ENCODE measurements around the gene OR4L1.

OR4L1 gene

GRCh38 chr14:20035449-20035848 is 24.4 kb upstream of the OR4L1 start:
- Histone ChIP-seq H3F3A (ENCODE audit: insufficient read depth, low read length) (no peaks in the 10 kb centered on the region), H3K4me1 (ENCODE audit: insufficient read depth, low read length, severe bottlenecking) (no peaks in the 10 kb centered on the region), H3K27me3 (ENCODE audit: insufficient read depth, low read length) (no peaks in the 10 kb centered on the region), H3K4me3 (ENCODE audit: low read depth, low read length, poor library complexity, severe bottlenecking) (no peak overlapping the region), H3K9me2 (ENCODE audit: low read depth, low read length) (no peaks in the 10 kb centered on the region), H4K20me1 (ENCODE audit: insufficient read depth, low read length) (no peaks in the 10 kb centered on the region), H3K79me2 (ENCODE audit: insufficient read depth, low read length) (no peaks in the 10 kb centered on the region), H3K4me2 (ENCODE audit: low read length) (no peak overlapping the region), H2AFZ (ENCODE audit: low read length) (no peak overlapping the region), H3K9ac (ENCODE audit: low read length) (no peak overlapping the region), H3K9me3 (ENCODE audit: low read length) (no peaks in the 10 kb centered on the region), H3K27ac (ENCODE audit: low read depth, low read length, poor library complexity, severe bottlenecking) (no peak overlapping the region), H3K36me3 (ENCODE audit: insufficient read depth, low read length) (no peaks in the 10 kb centered on the region)
- TF ChIP-seq, protein P1, sequence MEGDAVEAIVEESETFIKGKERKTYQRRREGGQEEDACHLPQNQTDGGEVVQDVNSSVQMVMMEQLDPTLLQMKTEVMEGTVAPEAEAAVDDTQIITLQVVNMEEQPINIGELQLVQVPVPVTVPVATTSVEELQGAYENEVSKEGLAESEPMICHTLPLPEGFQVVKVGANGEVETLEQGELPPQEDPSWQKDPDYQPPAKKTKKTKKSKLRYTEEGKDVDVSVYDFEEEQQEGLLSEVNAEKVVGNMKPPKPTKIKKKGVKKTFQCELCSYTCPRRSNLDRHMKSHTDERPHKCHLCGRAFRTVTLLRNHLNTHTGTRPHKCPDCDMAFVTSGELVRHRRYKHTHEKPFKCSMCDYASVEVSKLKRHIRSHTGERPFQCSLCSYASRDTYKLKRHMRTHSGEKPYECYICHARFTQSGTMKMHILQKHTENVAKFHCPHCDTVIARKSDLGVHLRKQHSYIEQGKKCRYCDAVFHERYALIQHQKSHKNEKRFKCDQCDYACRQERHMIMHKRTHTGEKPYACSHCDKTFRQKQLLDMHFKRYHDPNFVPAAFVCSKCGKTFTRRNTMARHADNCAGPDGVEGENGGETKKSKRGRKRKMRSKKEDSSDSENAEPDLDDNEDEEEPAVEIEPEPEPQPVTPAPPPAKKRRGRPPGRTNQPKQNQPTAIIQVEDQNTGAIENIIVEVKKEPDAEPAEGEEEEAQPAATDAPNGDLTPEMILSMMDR (IDR thresholded peaks at IDR 0.05; ENCODE audit: low read length) = no peak
- no peak for TF ChIP-seq EZH2 (IDR thresholded peaks at IDR 0.05; ENCODE audit: borderline replicate concordance, low read length)

DNA sequence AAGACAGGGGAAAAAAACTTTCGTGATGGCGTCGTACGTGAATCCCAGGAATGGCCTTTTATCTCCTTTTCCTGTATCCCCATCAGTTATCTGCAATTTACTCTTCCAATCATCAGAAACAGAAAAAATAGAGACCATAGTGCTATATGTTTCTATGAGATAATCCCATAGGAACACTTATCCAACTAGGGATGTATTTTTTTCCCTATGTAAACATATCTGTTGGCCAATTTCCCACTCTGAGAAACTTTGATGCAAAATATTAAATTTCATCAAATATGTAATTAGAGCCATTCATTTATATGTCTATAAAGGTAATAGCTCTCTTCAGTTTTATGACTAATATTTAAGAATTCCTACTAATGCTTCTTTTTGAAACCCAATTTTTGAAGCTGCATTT is 23.9 kb upstream of the OR4L1 start, which contains the start of gene OR4K13:
Gene OR4K13 (minus strand): TSS at position 101 of the 400 bp plus-strand sequence. CDS start 1,280 bp downstream, outside the sequence.
- Histone ChIP-seq H3F3A (ENCODE audit: insufficient read depth, low read length) (no peaks in the 10 kb centered on the region), H3K9me3 (ENCODE audit: low read length) (no peaks in the 10 kb centered on the region), H3K27ac (ENCODE audit: low read depth, low read length, poor library complexity, severe bottlenecking) (no peak within 1 kb of the TSS), H3K4me2 (ENCODE audit: low read length) (no peak within 1 kb of the TSS), H3K4me3 (ENCODE audit: low read depth, low read length, poor library complexity, severe bottlenecking) (no peak within 1 kb of the TSS), H2AFZ (ENCODE audit: low read length) (no peak within 1 kb of the TSS), H3K79me2 (ENCODE audit: insufficient read depth, low read length) (no peaks in the 10 kb centered on the region), H3K4me1 (ENCODE audit: insufficient read depth, low read length, severe bottlenecking) (no peaks in the 10 kb centered on the region), H3K9me2 (ENCODE audit: low read depth, low read length) (no peaks in the 10 kb centered on the region), H3K9ac (ENCODE audit: low read length) (no peak within 1 kb of the TSS), H3K36me3 (ENCODE audit: insufficient read depth, low read length) (no peaks in the 10 kb centered on the region), H3K27me3 (ENCODE audit: insufficient read depth, low read length) (no peaks in the 10 kb centered on the region), H4K20me1 (ENCODE audit: insufficient read depth, low read length) (no peaks in the 10 kb centered on the region)
- TF ChIP-seq, protein P1 (IDR thresholded peaks at IDR 0.05; ENCODE audit: low read length) = no peak
- no peak for TF ChIP-seq EZH2 (IDR thresholded peaks at IDR 0.05; ENCODE audit: borderline replicate concordance, low read length)

DNA sequence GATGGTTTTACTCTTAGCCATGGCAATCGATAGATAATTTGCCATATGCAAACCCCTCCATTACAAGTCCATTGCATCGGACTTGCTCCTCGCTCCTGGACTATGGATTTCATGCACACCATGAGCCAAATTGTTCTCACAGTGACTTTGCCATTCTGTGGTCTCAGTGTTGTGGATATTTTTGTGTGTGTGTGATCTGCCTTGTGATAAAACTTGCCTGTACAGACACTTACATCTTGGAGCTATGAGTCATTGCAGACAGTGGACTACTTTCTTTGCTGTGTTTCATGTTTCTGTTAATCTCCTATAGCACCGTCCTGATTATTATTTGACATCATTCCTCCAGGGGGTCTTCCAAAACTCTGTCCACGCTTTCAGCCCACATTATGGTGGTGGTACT is 15.6 kb upstream of the OR4L1 start:
- no peaks in the 10 kb centered on the region for H4K20me1 ChIP-seq (ENCODE audit: insufficient read depth, low read length)
- no peak overlapping the region for H3K4me3 ChIP-seq (ENCODE audit: low read depth, low read length, poor library complexity, severe bottlenecking)
- no peaks in the 10 kb centered on the region for H3F3A ChIP-seq (ENCODE audit: insufficient read depth, low read length)
- no peak overlapping the region for H2AFZ ChIP-seq (ENCODE audit: low read length)
- no peaks in the 10 kb centered on the region for H3K27me3 ChIP-seq (ENCODE audit: insufficient read depth, low read length)
- no peak for TF ChIP-seq EZH2 (IDR thresholded peaks at IDR 0.05; ENCODE audit: borderline replicate concordance, low read length)
- TF ChIP-seq, protein P1 (IDR thresholded peaks at IDR 0.05; ENCODE audit: low read length) = no peak
- no peaks in the 10 kb centered on the region for H3K79me2 ChIP-seq (ENCODE audit: insufficient read depth, low read length)
- H3K4me2 ChIP-seq (ENCODE audit: low read length) = no peak overlapping the region
- no peaks in the 10 kb centered on the region for H3K9me3 ChIP-seq (ENCODE audit: low read length)
- H3K9ac ChIP-seq (ENCODE audit: low read length) = no peak overlapping the region
- H3K4me1 ChIP-seq (ENCODE audit: insufficient read depth, low read length, severe bottlenecking) = no peaks in the 10 kb centered on the region
- no peaks in the 10 kb centered on the region for H3K36me3 ChIP-seq (ENCODE audit: insufficient read depth, low read length)
- no peak overlapping the region for H3K27ac ChIP-seq (ENCODE audit: low read depth, low read length, poor library complexity, severe bottlenecking)
- H3K9me2 ChIP-seq (ENCODE audit: low read depth, low read length) = no peaks in the 10 kb centered on the region
